Neutrophil (primary cell): ENCODE data around the gene KIF4A.
A peak's percentile ranks its signal among the peaks of the same experiment; 100 is the strongest.

Experiments used
- H3K27ac ChIP-seq: fragments of 200-600 bp; sonication (generic); 2 replicates; pipeline ENCODE4 v1.5.1; 2016; ENCODE audit warnings: mild to moderate bottlenecking, moderate library complexity
- H3K27me3 ChIP-seq: fragments of 200-600 bp; sonication (generic); 2 replicates; pipeline ENCODE4 v1.6.0; 2016; ENCODE audit warnings: mild to moderate bottlenecking
- H3K36me3 ChIP-seq: fragments of 200-600 bp; sonication (generic); 2 replicates; pipeline ENCODE4 v1.5.1; 2017
- H3K4me1 ChIP-seq, 2 experiments: fragments of 200-600 bp in 1 of 2; sonication (generic) in 1 of 2; 1 replicate in 1 of 2; 2 replicates in 1 of 2; pipeline versions ENCODE4 v1.5.1 to v1.6.1; 2013 to 2016; ENCODE audit warnings: low read depth in 1 of 2, low read length in 1 of 2, mild to moderate bottlenecking in 1 of 2, moderate library complexity in 1 of 2; ENCODE audit not compliant: control insufficient read depth in 1 of 2, insufficient read depth in 1 of 2
- H3K4me3 ChIP-seq, 2 experiments: fragments of 200-600 bp in 1 of 2; sonication (generic) in 1 of 2; 1 replicate in 1 of 2; 2 replicates in 1 of 2; pipeline ENCODE4 v1.5.1; 2013 to 2016; ENCODE audit warnings: low read depth in 1 of 2, low read length in 1 of 2, mild to moderate bottlenecking in 1 of 2, moderate library complexity in 1 of 2
- H3K9me3 ChIP-seq: fragments of 200-600 bp; sonication (generic); 2 replicates; pipeline ENCODE4 v1.5.1; 2016
- CTCF ChIP-seq: fragments of 200-600 bp; sonication (generic); IDR thresholded peaks from 2 replicates; pipeline ENCODE4 v1.5.1; 2016; ENCODE audit warnings: antibody characterized with exemption

The KIF4A gene

GRCh38 chrX:70444946-70445656 is 155.2 kb downstream of the KIF4A start:
- Histone ChIP-seq H3K27ac (no peak overlapping the region), H3K27me3 (peaks cover 66% of the 10 kb centered on the region), H3K4me3 (no peak overlapping the region), H3K4me1 (no peaks in the 10 kb centered on the region), H3K36me3 (no peaks in the 10 kb centered on the region), H3K9me3 (no peaks in the 10 kb centered on the region)
- TF ChIP-seq CTCF: no peak

- Histone ChIP-seq H3K27me3 (peaks cover 69% of the 10 kb centered on the region), H3K36me3 (no peaks in the 10 kb centered on the region), H3K27ac (no peak overlapping the region), H3K4me1 (no peaks in the 10 kb centered on the region), H3K4me3 (no peak overlapping the region), H3K9me3 (no peaks in the 10 kb centered on the region)
- TF ChIP-seq CTCF: no peak
Observed at GRCh38 chrX:70445951-70446350, 156.0 kb downstream of the KIF4A start.

GRCh38 chrX:70446380-70447350 is 156.8 kb downstream of the KIF4A start:
- no peak overlapping the region for H3K4me3 ChIP-seq
- H3K36me3 ChIP-seq: no peaks in the 10 kb centered on the region
- no peaks in the 10 kb centered on the region for H3K9me3 ChIP-seq
- H3K4me1 ChIP-seq: no peaks in the 10 kb centered on the region
- no peak for TF ChIP-seq CTCF
- no peak overlapping the region for H3K27ac ChIP-seq
- H3K27me3 ChIP-seq: peaks cover 69% of the 10 kb centered on the region

- no peak for TF ChIP-seq CTCF
- no peak overlapping the region for H3K27ac ChIP-seq
- peaks cover 0 to 3% of the 10 kb centered on the region in 2 experiments for H3K4me1 ChIP-seq
- H3K9me3 ChIP-seq: no peaks in the 10 kb centered on the region
- no peaks in the 10 kb centered on the region for H3K36me3 ChIP-seq
- no peak overlapping the region for H3K4me3 ChIP-seq
- H3K27me3 ChIP-seq: peaks cover 69% of the 10 kb centered on the region
Observed at GRCh38 chrX:70449457-70449966, 159.6 kb downstream of the KIF4A start.

GRCh38 chrX:70452143-70452733 is 162.3 kb downstream of the KIF4A start:
- Histone ChIP-seq H3K27ac (no peak overlapping the region), H3K9me3 (no peaks in the 10 kb centered on the region), H3K27me3 (peaks cover 69% of the 10 kb centered on the region), H3K4me1 (peaks cover 3% of the 10 kb centered on the region in 2 experiments), H3K4me3 (peak overlapping the region; percentile 27 to 38), H3K36me3 (no peaks in the 10 kb centered on the region)
- no peak for TF ChIP-seq CTCF
